NB4 (cell line): ENCODE measurements around the gene PPP1R2.

Experiments
- CTCF ChIP-seq: IDR thresholded peaks from one replicate; pipeline ENCODE4 v1.5.1; 2012; ENCODE audit warnings: low read depth, low read length
- POLR2A ChIP-seq: IDR thresholded peaks from 2 replicates; pipeline ENCODE4 v1.6.1; 2011; ENCODE audit warnings: mild to moderate bottlenecking; ENCODE audit not compliant: insufficient read length; ENCODE audit errors: extremely low read depth

- TF ChIP-seq CTCF (no peak), POLR2A (no peak)
These were observed 67.5 kb downstream of the PPP1R2 start for GRCh38 chr3:195475614-195476013.
